Measurements from ENCODE around the gene PF4V1. TPM values are rescaled to one million over a fixed set of nuclear protein-coding genes. Genes with fewer than 3 reads are reported as not detected.

PF4V1 gene, protein sequence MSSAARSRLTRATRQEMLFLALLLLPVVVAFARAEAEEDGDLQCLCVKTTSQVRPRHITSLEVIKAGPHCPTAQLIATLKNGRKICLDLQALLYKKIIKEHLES
- total RNA-seq: not detected

DNA sequence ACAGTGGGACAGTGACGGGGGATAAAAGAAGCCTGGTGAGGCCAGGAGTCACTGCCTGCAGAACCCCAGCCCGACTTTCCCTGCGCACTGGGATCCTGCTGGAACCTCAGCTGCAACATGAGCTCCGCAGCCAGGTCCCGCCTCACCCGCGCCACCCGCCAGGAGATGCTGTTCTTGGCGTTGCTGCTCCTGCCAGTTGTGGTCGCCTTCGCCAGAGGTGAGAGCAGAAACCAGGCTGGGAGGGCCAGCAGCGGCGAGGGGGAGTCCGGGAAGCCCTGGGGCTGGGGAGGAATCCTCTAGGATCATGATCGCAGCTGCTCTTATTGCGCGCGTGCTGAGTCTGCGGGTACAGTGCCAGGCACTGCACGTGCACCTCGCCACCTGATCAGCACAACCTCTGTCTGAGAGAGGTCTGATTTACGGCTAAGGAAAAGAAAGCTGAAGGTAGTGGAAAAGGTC, at the start of gene PF4V1:
Gene PF4V1, plus strand, starts transcription at position 51 of the 459 bp plus-strand sequence. Its CDS starts 67 bp downstream, at position 118.

DNA sequence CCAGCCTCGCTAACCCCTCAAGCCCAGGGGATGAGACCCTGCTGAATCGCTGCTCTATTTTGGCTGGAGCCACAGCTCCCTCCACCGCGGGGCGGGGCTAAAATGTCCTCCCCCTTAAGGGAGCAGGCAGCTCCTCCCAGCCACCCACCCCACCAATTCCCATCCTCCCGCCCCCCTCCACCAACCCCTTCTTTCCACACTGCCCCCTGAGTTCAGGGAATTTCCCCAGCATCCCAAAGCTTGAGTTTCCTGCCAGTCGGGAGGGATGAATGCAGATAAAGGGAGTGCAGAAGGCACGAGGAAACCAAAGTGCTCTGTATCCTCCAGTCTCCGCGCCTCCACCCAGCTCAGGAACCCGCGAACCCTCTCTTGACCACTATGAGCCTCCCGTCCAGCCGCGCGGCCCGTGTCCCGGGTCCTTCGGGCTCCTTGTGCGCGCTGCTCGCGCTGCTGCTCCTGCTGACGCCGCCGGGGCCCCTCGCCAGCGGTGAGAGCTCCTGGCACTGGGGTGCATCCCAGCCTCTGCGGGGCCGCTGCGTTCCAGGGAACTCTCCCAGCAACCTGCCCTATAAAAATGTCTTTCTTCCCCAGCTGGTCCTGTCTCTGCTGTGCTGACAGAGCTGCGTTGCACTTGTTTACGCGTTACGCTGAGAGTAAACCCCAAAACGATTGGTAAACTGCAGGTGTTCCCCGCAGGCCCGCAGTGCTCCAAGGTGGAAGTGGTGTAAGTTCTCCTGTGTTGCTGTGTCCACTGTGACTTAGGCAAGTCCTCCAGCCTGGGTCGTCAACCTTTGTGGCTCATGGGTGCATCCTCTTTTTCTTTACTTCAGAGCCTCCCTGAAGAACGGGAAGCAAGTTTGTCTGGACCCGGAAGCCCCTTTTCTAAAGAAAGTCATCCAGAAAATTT, 16.5 kb upstream of the PF4V1 start, which contains the start of gene CXCL6:
Gene CXCL6, plus strand, starts transcription at position 306 of the 907 bp plus-strand sequence. Its CDS starts 73 bp downstream, at position 379.

DNA sequence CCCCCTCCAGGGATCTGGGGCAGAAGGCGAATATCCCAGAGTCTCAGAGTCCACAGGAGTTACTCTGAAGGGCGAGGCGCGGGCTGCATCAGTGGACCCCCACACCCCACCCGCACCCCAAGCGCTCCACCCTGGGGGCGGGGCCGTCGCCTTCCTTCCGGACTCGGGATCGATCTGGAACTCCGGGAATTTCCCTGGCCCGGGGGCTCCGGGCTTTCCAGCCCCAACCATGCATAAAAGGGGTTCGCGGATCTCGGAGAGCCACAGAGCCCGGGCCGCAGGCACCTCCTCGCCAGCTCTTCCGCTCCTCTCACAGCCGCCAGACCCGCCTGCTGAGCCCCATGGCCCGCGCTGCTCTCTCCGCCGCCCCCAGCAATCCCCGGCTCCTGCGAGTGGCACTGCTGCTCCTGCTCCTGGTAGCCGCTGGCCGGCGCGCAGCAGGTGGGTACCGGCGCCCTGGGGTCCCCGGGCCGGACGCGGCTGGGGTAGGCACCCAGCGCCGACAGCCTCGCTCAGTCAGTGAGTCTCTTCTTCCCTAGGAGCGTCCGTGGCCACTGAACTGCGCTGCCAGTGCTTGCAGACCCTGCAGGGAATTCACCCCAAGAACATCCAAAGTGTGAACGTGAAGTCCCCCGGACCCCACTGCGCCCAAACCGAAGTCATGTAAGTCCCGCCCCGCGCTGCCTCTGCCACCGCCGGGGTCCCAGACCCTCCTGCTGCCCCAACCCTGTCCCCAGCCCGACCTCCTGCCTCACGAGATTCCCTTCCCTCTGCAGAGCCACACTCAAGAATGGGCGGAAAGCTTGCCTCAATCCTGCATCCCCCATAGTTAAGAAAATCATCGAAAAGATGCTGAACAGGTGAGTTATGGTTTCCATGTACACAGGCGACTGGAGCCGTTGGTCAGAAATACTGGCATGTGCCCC, 16.3 kb downstream of the PF4V1 start, which contains the start of gene CXCL1:
Gene CXCL1, plus strand, starts transcription at position 264 of the 926 bp plus-strand sequence. Its CDS starts 78 bp downstream, at position 342.

Other genes with a start within 250 kb of the PF4V1 start
- 5.3 TPM for gene RASSF6, start 232.9 kb upstream of the PF4V1 start, total RNA-seq
- 6.0 TPM for gene CXCL8, start 112.7 kb upstream of the PF4V1 start, total RNA-seq
- 1.2 TPM for gene CXCL6, start 16.6 kb upstream of the PF4V1 start, total RNA-seq
- 5.9 TPM for gene CXCL1, start 16.1 kb downstream of the PF4V1 start, total RNA-seq
- 6.8 TPM for gene PF4, start 128.7 kb downstream of the PF4V1 start, total RNA-seq
- 26.9 TPM for gene PPBP, start 134.9 kb downstream of the PF4V1 start, total RNA-seq
- gene CXCL5, start 145.4 kb downstream of the PF4V1 start, total RNA-seq: 0.12 TPM
- 2.6 TPM for gene CXCL3, start 185.4 kb downstream of the PF4V1 start, total RNA-seq
- gene CXCL2, start 245.9 kb downstream of the PF4V1 start, total RNA-seq: 13.4 TPM